Measurements from ENCODE around the gene ETFA.

DNA sequence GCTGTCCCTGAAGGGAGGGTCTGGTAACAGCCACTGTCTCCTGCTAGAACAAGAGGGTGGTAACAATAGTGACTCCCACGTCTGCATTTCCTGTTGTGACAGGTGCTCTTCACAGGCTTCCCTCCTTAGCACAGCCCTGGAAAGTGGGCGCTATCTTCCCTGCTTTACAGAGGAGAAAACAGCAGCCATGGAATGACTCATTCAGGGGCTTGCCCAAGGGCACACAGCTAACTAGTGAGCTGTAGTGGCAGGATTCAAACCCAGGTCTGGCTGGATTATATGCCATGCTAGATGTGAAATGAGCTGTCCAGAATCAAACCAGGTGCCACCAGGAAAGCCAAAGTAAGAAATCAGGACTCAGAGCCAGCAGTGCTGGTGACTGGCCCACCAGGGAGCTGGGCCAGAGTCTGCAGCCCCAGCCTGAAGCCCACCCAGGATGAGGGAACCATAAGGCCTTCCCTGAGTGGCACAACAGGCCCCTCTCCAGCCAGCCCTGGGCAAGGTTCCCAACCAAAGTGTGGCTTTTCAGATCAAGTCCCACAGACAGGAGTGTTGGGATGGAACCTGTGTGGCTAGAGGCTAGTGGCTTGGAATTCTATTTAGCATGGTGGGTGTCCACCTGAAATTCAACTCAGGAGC is 102.4 kb downstream of the ETFA start:
- no peak for TF ChIP-seq EZH2 (IDR thresholded peaks at IDR 0.05; ENCODE audit: borderline replicate concordance)
- TF ChIP-seq, protein P1, sequence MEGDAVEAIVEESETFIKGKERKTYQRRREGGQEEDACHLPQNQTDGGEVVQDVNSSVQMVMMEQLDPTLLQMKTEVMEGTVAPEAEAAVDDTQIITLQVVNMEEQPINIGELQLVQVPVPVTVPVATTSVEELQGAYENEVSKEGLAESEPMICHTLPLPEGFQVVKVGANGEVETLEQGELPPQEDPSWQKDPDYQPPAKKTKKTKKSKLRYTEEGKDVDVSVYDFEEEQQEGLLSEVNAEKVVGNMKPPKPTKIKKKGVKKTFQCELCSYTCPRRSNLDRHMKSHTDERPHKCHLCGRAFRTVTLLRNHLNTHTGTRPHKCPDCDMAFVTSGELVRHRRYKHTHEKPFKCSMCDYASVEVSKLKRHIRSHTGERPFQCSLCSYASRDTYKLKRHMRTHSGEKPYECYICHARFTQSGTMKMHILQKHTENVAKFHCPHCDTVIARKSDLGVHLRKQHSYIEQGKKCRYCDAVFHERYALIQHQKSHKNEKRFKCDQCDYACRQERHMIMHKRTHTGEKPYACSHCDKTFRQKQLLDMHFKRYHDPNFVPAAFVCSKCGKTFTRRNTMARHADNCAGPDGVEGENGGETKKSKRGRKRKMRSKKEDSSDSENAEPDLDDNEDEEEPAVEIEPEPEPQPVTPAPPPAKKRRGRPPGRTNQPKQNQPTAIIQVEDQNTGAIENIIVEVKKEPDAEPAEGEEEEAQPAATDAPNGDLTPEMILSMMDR (IDR thresholded peaks at IDR 0.05; ENCODE audit: poor library complexity): no peak

All from hepatocyte (in vitro differentiated cells).